H9 (cell line): ENCODE measurements around the gene SLC9A1. TPM values are rescaled to one million over a fixed set of nuclear protein-coding genes. Genes with fewer than 3 reads are reported as not detected.

Experiments
- DNase-seq: peaks from one replicate; pipeline ENCODE4 v3.0.0-alpha.2; 2017
- H2AFZ ChIP-seq: one replicate; pipeline ENCODE4 v1.6.1; 2013; ENCODE audit warnings: mild to moderate bottlenecking, low read length, control low read depth, moderate library complexity
- H2AK5ac ChIP-seq: 2 replicates; pipeline ENCODE4 v1.6.1; 2013; ENCODE audit warnings: low read length, control low read depth, mixed read lengths; ENCODE audit not compliant: insufficient read length
- H2BK120ac ChIP-seq: one replicate; pipeline ENCODE4 v1.6.1; 2013; ENCODE audit warnings: low read depth, mild to moderate bottlenecking, low read length, control low read depth, inconsistent platforms; ENCODE audit not compliant: poor library complexity, severe bottlenecking
- H2BK12ac ChIP-seq: 2 replicates; pipeline ENCODE4 v1.6.1; 2013; ENCODE audit warnings: low read length, control low read depth, mixed read lengths, low read depth; ENCODE audit not compliant: insufficient read length
- H2BK15ac ChIP-seq: 2 replicates; pipeline ENCODE4 v1.6.1; 2013; ENCODE audit warnings: low read depth, low read length, control low read depth
- H2BK20ac ChIP-seq: one replicate; pipeline ENCODE4 v1.6.1; 2013; ENCODE audit warnings: low read depth, mild to moderate bottlenecking, low read length, control low read depth, inconsistent platforms; ENCODE audit not compliant: poor library complexity, severe bottlenecking
- H2BK5ac ChIP-seq: 2 replicates; pipeline ENCODE4 v1.6.1; 2013; ENCODE audit warnings: low read length, control low read depth, mixed read lengths; ENCODE audit not compliant: insufficient read length
- H3K14ac ChIP-seq: 2 replicates; pipeline ENCODE4 v1.6.1; 2013; ENCODE audit warnings: low read length, control low read depth; ENCODE audit not compliant: insufficient read depth
- H3K18ac ChIP-seq: 2 replicates; pipeline ENCODE4 v1.6.1; 2013; ENCODE audit warnings: low read depth, mild to moderate bottlenecking, mixed read lengths, low read length, control low read depth; ENCODE audit not compliant: insufficient read length
- H3K23ac ChIP-seq: 2 replicates; pipeline ENCODE4 v1.6.1; 2013; ENCODE audit warnings: low read length, control low read depth, mixed read lengths, low read depth; ENCODE audit not compliant: insufficient read length
- H3K23me2 ChIP-seq: 2 replicates; pipeline ENCODE4 v1.6.1; 2013; ENCODE audit warnings: low read depth, mild to moderate bottlenecking, mixed read lengths, low read length, control low read depth; ENCODE audit not compliant: insufficient read length, poor library complexity, severe bottlenecking
- H3K27ac ChIP-seq: 2 replicates; pipeline ENCODE4 v1.5.1; 2013; ENCODE audit warnings: low read length, control low read depth, mixed read lengths, low read depth; ENCODE audit not compliant: insufficient read length
- H3K27me3 ChIP-seq: 2 replicates; pipeline ENCODE4 v1.6.1; 2013; ENCODE audit warnings: low read length, control low read depth, inconsistent platforms; ENCODE audit not compliant: insufficient read depth
- H3K4ac ChIP-seq: 2 replicates; pipeline ENCODE4 v1.6.1; 2013; ENCODE audit warnings: low read depth, mild to moderate bottlenecking, control low read depth, inconsistent platforms, low read length, moderate library complexity
- H3K4me1 ChIP-seq: 2 replicates; pipeline ENCODE4 v1.6.1; 2013; ENCODE audit warnings: low read length, control low read depth, inconsistent platforms; ENCODE audit not compliant: insufficient read depth
- H3K4me2 ChIP-seq: 2 replicates; pipeline ENCODE4 v1.6.1; 2013; ENCODE audit warnings: low read length, control low read depth, mixed read lengths; ENCODE audit not compliant: insufficient read length, insufficient read depth
- H3K56ac ChIP-seq: 2 replicates; pipeline ENCODE4 v1.6.1; 2013; ENCODE audit warnings: low read depth, mild to moderate bottlenecking, mixed read lengths, low read length, control low read depth; ENCODE audit not compliant: insufficient read length
- H3K79me1 ChIP-seq: 2 replicates; pipeline ENCODE4 v1.6.1; 2013; ENCODE audit warnings: low read depth, mild to moderate bottlenecking, moderate library complexity, low read length, control low read depth, inconsistent platforms; ENCODE audit not compliant: insufficient read depth, poor library complexity, severe bottlenecking
- H3K79me2 ChIP-seq: 2 replicates; pipeline ENCODE4 v1.6.1; 2013; ENCODE audit warnings: low read length, control low read depth, inconsistent platforms; ENCODE audit not compliant: insufficient read depth
- H3K9ac ChIP-seq: 2 replicates; pipeline ENCODE4 v1.6.1; 2013; ENCODE audit warnings: low read length, control low read depth, mixed read lengths; ENCODE audit not compliant: insufficient read length; ENCODE audit errors: extremely low read depth
- H3K9me3 ChIP-seq: one replicate; pipeline ENCODE4 v1.6.1; 2013; ENCODE audit warnings: low read depth, low read length, inconsistent platforms; ENCODE audit not compliant: control insufficient read depth
- H3T11ph ChIP-seq: one replicate; pipeline ENCODE4 v1.6.1; 2013; ENCODE audit warnings: mild to moderate bottlenecking, low read length, control low read depth, inconsistent platforms
- H4K20me1 ChIP-seq: one replicate; pipeline ENCODE4 v1.6.1; 2013; ENCODE audit not compliant: control insufficient read depth, insufficient read length, insufficient read depth
- H4K5ac ChIP-seq: 2 replicates; pipeline ENCODE4 v1.6.1; 2013; ENCODE audit warnings: low read depth, mild to moderate bottlenecking, mixed read lengths, low read length, control low read depth; ENCODE audit not compliant: insufficient read length
- H4K8ac ChIP-seq: replicated peaks from 2 replicates; pipeline ENCODE4 v1.6.1; 2013; ENCODE audit warnings: low read length, control low read depth, mixed read lengths, low read depth; ENCODE audit not compliant: insufficient read length
- H4K91ac ChIP-seq: 2 replicates; pipeline ENCODE4 v1.6.1; 2013; ENCODE audit warnings: low read depth, mild to moderate bottlenecking, moderate library complexity, mixed read lengths, low read length, control low read depth; ENCODE audit not compliant: insufficient read length
- H3K27ac Mint-ChIP-seq, 3 experiments: 2 replicates in 2 of 3; 3 replicates in 1 of 3; pipeline ENCODE4 v1.8.0; 2020 to 2021; ENCODE audit warnings: mixed read lengths in 3 of 3, mild to moderate bottlenecking in 1 of 3, moderate library complexity in 1 of 3
- H3K27me3 Mint-ChIP-seq: 2 replicates; pipeline ENCODE4 v1.8.0; 2021; ENCODE audit warnings: low read depth, mild to moderate bottlenecking, moderate library complexity, mixed read lengths
- H3K36me3 Mint-ChIP-seq, 3 experiments: 2 replicates in 2 of 3; 3 replicates in 1 of 3; pipeline ENCODE4 v1.8.0; 2020 to 2021; ENCODE audit warnings: low read depth in 3 of 3, mixed read lengths in 3 of 3; ENCODE audit not compliant: insufficient read depth in 1 of 3
- H3K4me1 Mint-ChIP-seq, 2 experiments: 2 replicates each; pipeline ENCODE4 v1.8.0; 2020; ENCODE audit warnings: mixed read lengths in 2 of 2
- H3K4me3 Mint-ChIP-seq, 2 experiments: 2 replicates in 1 of 2; 3 replicates in 1 of 2; pipeline ENCODE4 v1.8.0; 2020 to 2021; ENCODE audit warnings: mild to moderate bottlenecking in 2 of 2, mixed read lengths in 2 of 2, moderate library complexity in 1 of 2
- H3K9me3 Mint-ChIP-seq, 2 experiments: 2 replicates in 1 of 2; 3 replicates in 1 of 2; pipeline ENCODE4 v1.8.0; 2020; ENCODE audit warnings: mild to moderate bottlenecking in 2 of 2, mixed read lengths in 2 of 2, moderate library complexity in 1 of 2
- WGBS: extraction: QIAGEN DNeasy Blood & Tissue Kit; methylation state at CpG from one replicate; pipeline ENCODE4 v1.1.7; 2013; ENCODE audit warnings: missing lambda C conversion rate, low lambda C conversion rate, mixed read lengths; ENCODE audit not compliant: insufficient read length; ENCODE audit errors: extremely low coverage; 5-methylcytosine and 5-hydroxymethylcytosine counted together
- total RNA-seq: library from RNA; stranded (reverse); gene quantifications from 2 replicates; pipeline ENCODE4 v1.2.1, GENCODE V29; 2021
- TF ChIP-seq, protein P1 (sequence below): fragments of 200-600 bp; sonication (generic); conservative IDR thresholded peaks from 3 replicates; pipeline ENCODE4 v1.8.0; 2021; ENCODE audit warnings: antibody characterized with exemption, mild to moderate bottlenecking

Gene SLC9A1
- total RNA-seq, 1 experiment from 2014 or later: 20.8 TPM

DNA sequence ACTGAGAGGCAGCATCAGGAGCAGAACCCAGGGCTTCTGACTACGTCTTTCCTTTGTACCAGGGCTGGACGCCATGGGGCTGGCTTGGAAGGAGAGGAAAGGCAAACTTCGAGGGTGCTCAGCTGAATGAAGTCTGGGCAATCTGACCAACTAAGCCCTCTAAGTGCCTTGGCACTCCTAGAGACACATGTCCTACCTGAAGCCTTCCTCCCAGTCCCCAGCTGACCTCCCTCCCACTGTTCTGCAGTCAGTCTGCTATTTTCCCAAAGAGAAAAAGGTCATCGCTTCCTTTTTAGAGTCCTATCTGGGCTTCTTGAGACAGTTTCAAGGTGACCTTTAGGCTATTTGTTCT is 5.2 kb downstream of the SLC9A1 start:
- H2BK5ac ChIP-seq: no peak overlapping the region
- Mint-ChIP-seq H3K9me3 (0 out of 5 replicates have a peak, but pooled peaks cover 0 to 3% of the 10 kb centered on the region in 2 experiments), H3K4me3 (no peak overlapping the region), H3K27me3 (no peaks in the 10 kb centered on the region), H3K36me3 (peaks cover 2 to 9% (median 6%) of the 10 kb centered on the region in 3 experiments; a peak in 3 of 7 replicates), H3K27ac (no peak overlapping the region; a peak in 1 of 7 replicates), H3K4me1 (peaks cover 37 to 45% of the 10 kb centered on the region in 2 experiments)
- peaks cover 4% of the 10 kb centered on the region for H3K79me1 ChIP-seq
- no peak overlapping the region for H3K27ac ChIP-seq
- H3K23ac ChIP-seq: no peak overlapping the region
- no peak overlapping the region for H2BK20ac ChIP-seq
- TF ChIP-seq, protein P1, sequence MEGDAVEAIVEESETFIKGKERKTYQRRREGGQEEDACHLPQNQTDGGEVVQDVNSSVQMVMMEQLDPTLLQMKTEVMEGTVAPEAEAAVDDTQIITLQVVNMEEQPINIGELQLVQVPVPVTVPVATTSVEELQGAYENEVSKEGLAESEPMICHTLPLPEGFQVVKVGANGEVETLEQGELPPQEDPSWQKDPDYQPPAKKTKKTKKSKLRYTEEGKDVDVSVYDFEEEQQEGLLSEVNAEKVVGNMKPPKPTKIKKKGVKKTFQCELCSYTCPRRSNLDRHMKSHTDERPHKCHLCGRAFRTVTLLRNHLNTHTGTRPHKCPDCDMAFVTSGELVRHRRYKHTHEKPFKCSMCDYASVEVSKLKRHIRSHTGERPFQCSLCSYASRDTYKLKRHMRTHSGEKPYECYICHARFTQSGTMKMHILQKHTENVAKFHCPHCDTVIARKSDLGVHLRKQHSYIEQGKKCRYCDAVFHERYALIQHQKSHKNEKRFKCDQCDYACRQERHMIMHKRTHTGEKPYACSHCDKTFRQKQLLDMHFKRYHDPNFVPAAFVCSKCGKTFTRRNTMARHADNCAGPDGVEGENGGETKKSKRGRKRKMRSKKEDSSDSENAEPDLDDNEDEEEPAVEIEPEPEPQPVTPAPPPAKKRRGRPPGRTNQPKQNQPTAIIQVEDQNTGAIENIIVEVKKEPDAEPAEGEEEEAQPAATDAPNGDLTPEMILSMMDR: no peak
- H3K4me1 ChIP-seq: no peaks in the 10 kb centered on the region
- WGBS: no CpG with 5 or more reads among the region's 4 CpGs
- no peak overlapping the region for H3K18ac ChIP-seq
- H2BK120ac ChIP-seq: no peak overlapping the region
- no peak overlapping the region for H2AFZ ChIP-seq
- H3K23me2 ChIP-seq: peaks cover 10% of the 10 kb centered on the region
- no peaks in the 10 kb centered on the region; the same call in 1 of the 2 replicates for H3K79me2 ChIP-seq
- H3K4me2 ChIP-seq: no peak overlapping the region
- no peak overlapping the region for H2AK5ac ChIP-seq
- H4K91ac ChIP-seq: no peak overlapping the region
- no peak overlapping the region for H3T11ph ChIP-seq
- no peak overlapping the region for H4K8ac ChIP-seq
- H3K56ac ChIP-seq: no peak overlapping the region
- H4K5ac ChIP-seq: no peak overlapping the region
- H2BK12ac ChIP-seq: no peak overlapping the region
- no peaks in the 10 kb centered on the region for H3K9me3 ChIP-seq
- no peak overlapping the region for H3K4ac ChIP-seq
- H2BK15ac ChIP-seq: no peak overlapping the region
- H3K9ac ChIP-seq: no peak overlapping the region
- no peaks in the 10 kb centered on the region for H3K27me3 ChIP-seq
- H3K14ac ChIP-seq: no peak overlapping the region
- DNase-seq: no peak
- no peaks in the 10 kb centered on the region for H4K20me1 ChIP-seq
